ENCODE results near the gene DCLK2. TPM values are rescaled to one million over a fixed set of nuclear protein-coding genes. Genes with fewer than 3 reads are reported as not detected.

The DCLK2 gene
- total RNA-seq, 2 donors from 2014 or later, result 0.20 to 0.42 TPM

GRCh38 chr4:150098214-150098613 is 20.0 kb downstream of the DCLK2 start:
- Histone ChIP-seq H3K9ac (ENCODE audit: extremely low read depth, low read length, poor library complexity, severe bottlenecking) (no peak overlapping the region), H3K4me1 (ENCODE audit: control insufficient read depth, insufficient read depth, low read length) (no peaks in the 10 kb centered on the region), H3K4me3 (ENCODE audit: low read length) (no peak overlapping the region), H3K9me3 (ENCODE audit: control insufficient read depth, low read length) (no peaks in the 10 kb centered on the region), H3K36me3 (ENCODE audit: control insufficient read depth, insufficient read depth, low read length) (no peaks in the 10 kb centered on the region), H3K27me3 (ENCODE audit: control insufficient read depth, insufficient read depth, low read length, poor library complexity, severe bottlenecking) (no peaks in the 10 kb centered on the region), H3K27ac (ENCODE audit: low read depth, low read length) (no peak overlapping the region)
- Mint-ChIP-seq H3K4me1 (no peaks in the 10 kb centered on the region), H3K9me3 (no peaks in the 10 kb centered on the region), H3K4me3 (no peak overlapping the region), H3K36me3 (ENCODE audit: low read depth) (no peaks in the 10 kb centered on the region), H3K27ac (no peak overlapping the region), H3K27me3 (ENCODE audit: insufficient read depth) (no peaks in the 10 kb centered on the region)
- WGBS, 2 experiments (ENCODE audit: insufficient coverage in 1 of 2, insufficient read length in 1 of 2), result 86 to 100% methylated on average over 2 to 4 of the region's 4 CpGs
- DNase-seq, result no peak
- no peak for TF ChIP-seq CTCF (conservative IDR thresholded peaks at IDR 0.05)

GRCh38 chr4:150104404-150105027 is 26.3 kb downstream of the DCLK2 start:
- no peak overlapping the region for H3K9ac ChIP-seq (ENCODE audit: extremely low read depth, low read length, poor library complexity, severe bottlenecking)
- H3K27ac ChIP-seq (ENCODE audit: low read depth, low read length), result no peak overlapping the region
- Mint-ChIP-seq H3K4me1 (no peaks in the 10 kb centered on the region), H3K4me3 (no peak overlapping the region), H3K27me3 (ENCODE audit: insufficient read depth) (no peaks in the 10 kb centered on the region), H3K36me3 (ENCODE audit: low read depth) (no peaks in the 10 kb centered on the region), H3K27ac (no peak overlapping the region), H3K9me3 (no peaks in the 10 kb centered on the region)
- no peaks in the 10 kb centered on the region for H3K36me3 ChIP-seq (ENCODE audit: control insufficient read depth, insufficient read depth, low read length)
- H3K4me3 ChIP-seq (ENCODE audit: low read length), result no peak overlapping the region
- H3K9me3 ChIP-seq (ENCODE audit: control insufficient read depth, low read length), result no peaks in the 10 kb centered on the region
- 100% methylated on average over 1 of the region's 2 CpGs; no CpG with 5 or more reads in 1 of the 2 experiments for WGBS, 2 experiments (ENCODE audit: insufficient coverage in 1 of 2, insufficient read length in 1 of 2)
- H3K27me3 ChIP-seq (ENCODE audit: control insufficient read depth, insufficient read depth, low read length, poor library complexity, severe bottlenecking), result no peaks in the 10 kb centered on the region
- H3K4me1 ChIP-seq (ENCODE audit: control insufficient read depth, insufficient read depth, low read length), result no peaks in the 10 kb centered on the region
- no peak for TF ChIP-seq CTCF (conservative IDR thresholded peaks at IDR 0.05)
- no peak for DNase-seq

- no peak overlapping the region for H3K4me3 ChIP-seq (ENCODE audit: low read length)
- no peaks in the 10 kb centered on the region for H3K27me3 ChIP-seq (ENCODE audit: control insufficient read depth, insufficient read depth, low read length, poor library complexity, severe bottlenecking)
Observed at GRCh38 chr4:150106886-150107285, 28.6 kb downstream of the DCLK2 start.

More at GRCh38 chr4:150106886-150107285, 28.6 kb downstream of the DCLK2 start:
- Mint-ChIP-seq H3K4me1 (no peaks in the 10 kb centered on the region), H3K36me3 (ENCODE audit: low read depth) (no peaks in the 10 kb centered on the region), H3K9me3 (no peaks in the 10 kb centered on the region), H3K27me3 (ENCODE audit: insufficient read depth) (no peaks in the 10 kb centered on the region), H3K27ac (no peak overlapping the region), H3K4me3 (no peak overlapping the region)
- no peak for TF ChIP-seq CTCF (conservative IDR thresholded peaks at IDR 0.05)
- no peak overlapping the region for H3K27ac ChIP-seq (ENCODE audit: low read depth, low read length)
- no peaks in the 10 kb centered on the region for H3K4me1 ChIP-seq (ENCODE audit: control insufficient read depth, insufficient read depth, low read length)
- no peaks in the 10 kb centered on the region for H3K36me3 ChIP-seq (ENCODE audit: control insufficient read depth, insufficient read depth, low read length)
- DNase-seq, result no peak
- no peaks in the 10 kb centered on the region for H3K9me3 ChIP-seq (ENCODE audit: control insufficient read depth, low read length)
- no peak overlapping the region for H3K9ac ChIP-seq (ENCODE audit: extremely low read depth, low read length, poor library complexity, severe bottlenecking)
- 94 to 100% methylated on average over 3 of the region's 3 CpGs for WGBS, 2 experiments (ENCODE audit: insufficient coverage in 1 of 2, insufficient read length in 1 of 2)

All from endodermal cell (in vitro differentiated cells).